OCI-LY1 (cell line): ENCODE results near the gene SCFD1.

Experiments used
- H2AFZ ChIP-seq: fragments of 200-600 bp; sonication (generic), shearing (Covaris generic); 2 replicates; pipeline ENCODE4 v1.6.0; 2014; ENCODE audit warnings: antibody characterized with exemption, mild to moderate bottlenecking, low read length
- H3F3A ChIP-seq: fragments of 200-600 bp; sonication (generic), shearing (Covaris generic); 2 replicates; pipeline ENCODE4 v1.6.0; 2014; ENCODE audit warnings: mild to moderate bottlenecking, antibody characterized with exemption, low read length, moderate library complexity; ENCODE audit not compliant: insufficient read depth
- H3K27ac ChIP-seq: fragments of 200-600 bp; sonication (generic); 2 replicates; pipeline ENCODE4 v1.5.1; 2014; ENCODE audit warnings: low read length, mixed run types, mild to moderate bottlenecking, low read depth; ENCODE audit not compliant: poor library complexity, severe bottlenecking
- H3K27me3 ChIP-seq: fragments of 200-600 bp; sonication (generic); 2 replicates; pipeline ENCODE4 v1.6.0; 2014; ENCODE audit warnings: antibody characterized with exemption, mild to moderate bottlenecking, low read length, moderate library complexity; ENCODE audit not compliant: insufficient read depth
- H3K36me3 ChIP-seq: fragments of 200-600 bp; sonication (generic); 2 replicates; pipeline ENCODE4 v1.6.1; 2014; ENCODE audit warnings: mild to moderate bottlenecking, antibody characterized with exemption, low read length, moderate library complexity, mixed read lengths; ENCODE audit not compliant: insufficient read depth
- H3K4me1 ChIP-seq: fragments of 200-600 bp; sonication (generic); 2 replicates; pipeline ENCODE4 v1.5.1; 2014; ENCODE audit warnings: mild to moderate bottlenecking, low read length, moderate library complexity; ENCODE audit not compliant: insufficient read depth, severe bottlenecking
- H3K4me2 ChIP-seq: fragments of 200-600 bp; sonication (generic), shearing (Covaris generic); 2 replicates; pipeline ENCODE4 v1.6.1; 2014; ENCODE audit warnings: low read length
- H3K4me3 ChIP-seq: fragments of 200-600 bp; sonication (generic); 2 replicates; pipeline ENCODE4 v1.5.1; 2014; ENCODE audit warnings: low read length, low read depth, mild to moderate bottlenecking, mixed read lengths; ENCODE audit not compliant: poor library complexity, severe bottlenecking
- H3K79me2 ChIP-seq: fragments of 200-600 bp; shearing (Covaris generic); 2 replicates; pipeline ENCODE4 v1.6.1; 2016; ENCODE audit warnings: mixed run types, low read length, mixed read lengths; ENCODE audit not compliant: insufficient read depth
- H3K9ac ChIP-seq: fragments of 200-600 bp; sonication (generic), shearing (Covaris generic); 2 replicates; pipeline ENCODE4 v1.6.1; 2014; ENCODE audit warnings: mild to moderate bottlenecking, low read length, mixed read lengths
- H3K9me2 ChIP-seq: fragments of 200-600 bp; sonication (generic), shearing (Covaris generic); 2 replicates; pipeline ENCODE4 v1.6.1; 2014; ENCODE audit warnings: low read depth, mild to moderate bottlenecking, low read length, mixed read lengths
- H3K9me3 ChIP-seq: fragments of 200-600 bp; shearing (Covaris generic); 2 replicates; pipeline ENCODE4 v1.6.1; 2014; ENCODE audit warnings: low read length, mixed read lengths
- H4K20me1 ChIP-seq: fragments of 200-600 bp; sonication (generic), shearing (Covaris generic); 2 replicates; pipeline ENCODE4 v1.6.0; 2016; ENCODE audit warnings: mild to moderate bottlenecking, low read length; ENCODE audit not compliant: insufficient read depth
- EZH2 ChIP-seq: fragments of 200-600 bp; sonication (generic), shearing (Covaris generic); IDR thresholded peaks from 2 replicates; pipeline ENCODE4 v1.8.0; 2017; ENCODE audit warnings: borderline replicate concordance, mixed run types, mild to moderate bottlenecking, antibody characterized with exemption, low read length, moderate library complexity, mixed read lengths
- TF ChIP-seq, protein P1 (sequence below): fragments of 200-600 bp; sonication (generic), shearing (Covaris generic); IDR thresholded peaks from 2 replicates; pipeline ENCODE4 v1.5.1; 2017; ENCODE audit warnings: mild to moderate bottlenecking, antibody characterized with exemption, low read length, moderate library complexity, mixed read lengths

The SCFD1 gene

DNA sequence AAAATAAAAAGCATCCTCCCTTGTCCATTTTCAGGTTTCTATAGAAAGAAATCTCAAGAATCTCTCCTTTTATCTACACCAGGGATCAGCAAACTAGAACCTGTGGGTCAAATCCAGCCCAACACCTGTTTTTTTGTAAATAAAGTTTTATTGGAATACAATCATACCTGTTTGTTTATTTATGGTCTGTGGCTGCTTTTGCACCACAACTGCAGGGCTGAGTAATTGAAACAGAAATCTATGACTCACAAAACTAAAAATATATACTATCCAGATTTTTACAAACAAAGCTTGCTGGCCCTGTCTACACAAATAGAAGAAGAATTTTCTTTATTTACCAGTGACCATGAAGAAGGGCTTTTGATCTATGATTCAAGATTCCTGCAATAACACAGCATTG lies 157.1 kb downstream of the SCFD1 start:
- Histone ChIP-seq H3K9me3 (no peaks in the 10 kb centered on the region), H3K4me1 (no peaks in the 10 kb centered on the region), H2AFZ (no peak overlapping the region), H3K27me3 (no peaks in the 10 kb centered on the region; the same call in 1 of the 2 replicates), H3K36me3 (no peaks in the 10 kb centered on the region), H3K79me2 (no peaks in the 10 kb centered on the region), H4K20me1 (no peaks in the 10 kb centered on the region), H3F3A (no peaks in the 10 kb centered on the region), H3K4me2 (no peak overlapping the region), H3K9me2 (no peaks in the 10 kb centered on the region), H3K9ac (no peak overlapping the region), H3K27ac (no peak overlapping the region), H3K4me3 (no peak overlapping the region)
- TF ChIP-seq EZH2, result no peak
- TF ChIP-seq, protein P1, sequence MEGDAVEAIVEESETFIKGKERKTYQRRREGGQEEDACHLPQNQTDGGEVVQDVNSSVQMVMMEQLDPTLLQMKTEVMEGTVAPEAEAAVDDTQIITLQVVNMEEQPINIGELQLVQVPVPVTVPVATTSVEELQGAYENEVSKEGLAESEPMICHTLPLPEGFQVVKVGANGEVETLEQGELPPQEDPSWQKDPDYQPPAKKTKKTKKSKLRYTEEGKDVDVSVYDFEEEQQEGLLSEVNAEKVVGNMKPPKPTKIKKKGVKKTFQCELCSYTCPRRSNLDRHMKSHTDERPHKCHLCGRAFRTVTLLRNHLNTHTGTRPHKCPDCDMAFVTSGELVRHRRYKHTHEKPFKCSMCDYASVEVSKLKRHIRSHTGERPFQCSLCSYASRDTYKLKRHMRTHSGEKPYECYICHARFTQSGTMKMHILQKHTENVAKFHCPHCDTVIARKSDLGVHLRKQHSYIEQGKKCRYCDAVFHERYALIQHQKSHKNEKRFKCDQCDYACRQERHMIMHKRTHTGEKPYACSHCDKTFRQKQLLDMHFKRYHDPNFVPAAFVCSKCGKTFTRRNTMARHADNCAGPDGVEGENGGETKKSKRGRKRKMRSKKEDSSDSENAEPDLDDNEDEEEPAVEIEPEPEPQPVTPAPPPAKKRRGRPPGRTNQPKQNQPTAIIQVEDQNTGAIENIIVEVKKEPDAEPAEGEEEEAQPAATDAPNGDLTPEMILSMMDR, result no peak
